HG02970 (cell line): ENCODE results near the gene NIFK.

Experiments used
- ATAC-seq: cut with Tn5 transposase; IDR thresholded peaks from one replicate; pipeline ENCODE4 v1.9.1; 2021; ENCODE audit warnings: mild to moderate bottlenecking, moderate library complexity, moderate number of reproducible peaks; ENCODE audit not compliant: unreplicated experiment, low FRiP score

NIFK gene

GRCh38 chr2:121736462-121737336, at the start of gene NIFK:
NIFK (minus strand) TSS chr2:121736875; CDS start chr2:121736850, 25 bp downstream.
- ATAC-seq: peak; percentile 91

GRCh38 chr2:121783180-121783579, 46.5 kb upstream of the NIFK start:
- ATAC-seq: no peak

- no peak for ATAC-seq
Observed at GRCh38 chr2:121778741-121779487, 42.2 kb upstream of the NIFK start.

- ATAC-seq: no peak
Observed at GRCh38 chr2:121777699-121778058, 41.0 kb upstream of the NIFK start.

GRCh38 chr2:121776885-121777698, 40.4 kb upstream of the NIFK start:
- ATAC-seq: no peak

GRCh38 chr2:121776361-121776760, 39.7 kb upstream of the NIFK start:
- ATAC-seq: no peak

GRCh38 chr2:121774235-121774634, 37.6 kb upstream of the NIFK start:
- ATAC-seq: no peak

- ATAC-seq: no peak
Observed at GRCh38 chr2:121771976-121772742, 35.5 kb upstream of the NIFK start.

GRCh38 chr2:121768143-121768755, 31.6 kb upstream of the NIFK start:
- ATAC-seq: no peak

GRCh38 chr2:121766624-121767023, 29.9 kb upstream of the NIFK start:
- ATAC-seq: no peak

- ATAC-seq: no peak
Observed at GRCh38 chr2:121764681-121765228, 28.1 kb upstream of the NIFK start.

- peak; percentile 99 for ATAC-seq
Observed at GRCh38 chr2:121755237-121756111, 18.8 kb upstream of the NIFK start, which contains the start of gene TSN. TSN (plus strand) TSS chr2:121755651; CDS start chr2:121755780, 129 bp downstream.

- ATAC-seq: no peak
Observed at GRCh38 chr2:121754851-121755236, 18.2 kb upstream of the NIFK start.

GRCh38 chr2:121748202-121748601, 11.5 kb upstream of the NIFK start:
- no peak for ATAC-seq

GRCh38 chr2:121746071-121746578, 9.4 kb upstream of the NIFK start:
- no peak for ATAC-seq

GRCh38 chr2:121741450-121741849, 4.8 kb upstream of the NIFK start:
- no peak for ATAC-seq

GRCh38 chr2:121740973-121741372, 4.3 kb upstream of the NIFK start:
- ATAC-seq: no peak

GRCh38 chr2:121736140-121736461, 574 bp downstream of the NIFK start:
- ATAC-seq: no peak
